Activated CD4-positive, alpha-beta T cell treated with anti-CD3 and anti-CD28 coated beads for 36 hours (primary cell): Measurements from ENCODE around the gene RNF44. TPM values are rescaled to one million over a fixed set of nuclear protein-coding genes. Genes with fewer than 3 reads are reported as not detected.
A peak's percentile ranks its signal among the peaks of the same experiment; 100 is the strongest.

Source experiments
- ATAC-seq: fragments of 200-7000 bp; cut with Tn5 transposase; one replicate; pipeline ENCODE4 v1.10.0; 2021; ENCODE audit warnings: mild to moderate bottlenecking, moderate library complexity
- CTCF ChIA-PET: fragments of 350-600 bp; sonication (Branson Sonifier 250); formaldehyde crosslinking; loops from one replicate; lab custom pipeline; 2021; ENCODE audit warnings: antibody characterized with exemption; lab: Charles Lee
- POLR2A ChIA-PET: fragments of 350-600 bp; sonication (Branson Sonifier 250); formaldehyde crosslinking; loops from one replicate; lab custom pipeline; 2021; ENCODE audit warnings: antibody characterized with exemption, inconsistent platforms; lab: Charles Lee
- DNase-seq: peaks from one replicate; pipeline ENCODE4 v3.0.0-alpha.2; 2020
- H3K27ac Mint-ChIP-seq: one replicate; pipeline ENCODE4 v1.8.0; 2021; ENCODE audit warnings: mixed read lengths
- H3K27me3 Mint-ChIP-seq: one replicate; pipeline ENCODE4 v1.8.0; 2021; ENCODE audit warnings: mixed read lengths
- H3K36me3 Mint-ChIP-seq: one replicate; pipeline ENCODE4 v1.8.0; 2021; ENCODE audit warnings: low read depth, mixed read lengths
- H3K4me1 Mint-ChIP-seq: one replicate; pipeline ENCODE4 v1.8.0; 2021; ENCODE audit warnings: mixed read lengths
- H3K4me3 Mint-ChIP-seq: one replicate; pipeline ENCODE4 v1.8.0; 2021; ENCODE audit warnings: mild to moderate bottlenecking, moderate library complexity, mixed read lengths
- H3K9me3 Mint-ChIP-seq: one replicate; pipeline ENCODE4 v1.8.0; 2021; ENCODE audit warnings: low read depth, mixed read lengths
- intact Hi-C, 2 experiments: fragments of 100-400 bp; cut with DNase I in 1 of 2; cut with micrococcal nuclease in 1 of 2; formaldehyde crosslinking; loops; one replicate each; pipeline versions ENCODE4 v1.14.2 to v1.15.1; 2022 to 2024; cut with DNase I, micrococcal nuclease
- total RNA-seq, 2 experiments: library from RNA; stranded (reverse); gene quantifications; one replicate each; pipeline ENCODE4 v1.2.3, GENCODE V29; 2021

The RNF44 gene
- total RNA-seq, 2 experiments from 2014 or later, result 61.6 to 62.9 TPM

- Mint-ChIP-seq H3K36me3 (peaks cover 30% of the 10 kb centered on the region), H3K4me1 (peaks cover 44% of the 10 kb centered on the region), H3K4me3 (peak overlapping the region; percentile 40), H3K27me3 (no peaks in the 10 kb centered on the region), H3K27ac (peak overlapping the region; percentile 65), H3K9me3 (no peaks in the 10 kb centered on the region)
- DNase-seq (no peak), ATAC-seq (no peak)
- CTCF ChIA-PET, result interaction anchor here (0.6 to 1.4 kb wide), 4 partner anchors 36 to 181 kb away, joined by 3 to 5 read pairs (median 4); no protein-coding TSS in a partner anchor
- intact Hi-C loops, result no loop called here
- POLR2A ChIA-PET, result no interaction called here
Observed at GRCh38 chr5:176530393-176530982, 6.7 kb downstream of the RNF44 start.

- Mint-ChIP-seq H3K27ac (peak overlapping the region; percentile 77), H3K9me3 (no peaks in the 10 kb centered on the region), H3K4me1 (peaks cover 38% of the 10 kb centered on the region), H3K4me3 (no peak overlapping the region), H3K36me3 (peaks cover 27% of the 10 kb centered on the region), H3K27me3 (no peaks in the 10 kb centered on the region)
- peak; percentile 55 for DNase-seq
- intact Hi-C loops, result no loop called here
- CTCF ChIA-PET, result interaction anchor here (0.6 to 0.7 kb wide), 2 partner anchors 36 to 182 kb away, joined by 4 read pairs; no protein-coding TSS in a partner anchor
- ATAC-seq, result peak; percentile 18
- POLR2A ChIA-PET, result no interaction called here
Observed at GRCh38 chr5:176529741-176530141, 7.5 kb downstream of the RNF44 start.

GRCh38 chr5:176529116-176529740, 8.0 kb downstream of the RNF44 start:
- DNase-seq, result no peak
- ChIA-PET POLR2A (no interaction called here), CTCF (no interaction called here)
- no peaks in the 10 kb centered on the region for H3K27me3 Mint-ChIP-seq
- peak overlapping the region; percentile 77 for H3K27ac Mint-ChIP-seq
- peaks cover 34% of the 10 kb centered on the region for H3K4me1 Mint-ChIP-seq
- no peaks in the 10 kb centered on the region for H3K9me3 Mint-ChIP-seq
- no peak for ATAC-seq
- H3K36me3 Mint-ChIP-seq, result peaks cover 27% of the 10 kb centered on the region
- intact Hi-C loops, result no loop called here
- H3K4me3 Mint-ChIP-seq, result no peak overlapping the region

GRCh38 chr5:176528761-176529115, 8.5 kb downstream of the RNF44 start:
- intact Hi-C loops, result no loop called here
- ATAC-seq (no peak), DNase-seq (no peak)
- ChIA-PET CTCF (no interaction called here), POLR2A (no interaction called here)
- no peak overlapping the region for H3K27ac Mint-ChIP-seq
- H3K9me3 Mint-ChIP-seq, result no peaks in the 10 kb centered on the region
- H3K36me3 Mint-ChIP-seq, result peaks cover 25% of the 10 kb centered on the region
- no peaks in the 10 kb centered on the region for H3K27me3 Mint-ChIP-seq
- H3K4me1 Mint-ChIP-seq, result peaks cover 29% of the 10 kb centered on the region
- no peak overlapping the region for H3K4me3 Mint-ChIP-seq

GRCh38 chr5:176528301-176528700, 8.9 kb downstream of the RNF44 start:
- Mint-ChIP-seq H3K27ac (peak overlapping the region; percentile 19), H3K27me3 (no peaks in the 10 kb centered on the region), H3K36me3 (peaks cover 22% of the 10 kb centered on the region), H3K4me3 (no peak overlapping the region), H3K9me3 (no peaks in the 10 kb centered on the region), H3K4me1 (peaks cover 29% of the 10 kb centered on the region)
- intact Hi-C loops, result no loop called here
- ATAC-seq (no peak), DNase-seq (no peak)
- ChIA-PET POLR2A (no interaction called here), CTCF (no interaction called here)

GRCh38 chr5:176527246-176528222, 9.7 kb downstream of the RNF44 start:
- Mint-ChIP-seq H3K4me1 (peaks cover 28% of the 10 kb centered on the region), H3K36me3 (peaks cover 17% of the 10 kb centered on the region), H3K9me3 (no peaks in the 10 kb centered on the region), H3K27ac (no peak overlapping the region), H3K4me3 (no peak overlapping the region), H3K27me3 (no peaks in the 10 kb centered on the region)
- no peak for DNase-seq
- ChIA-PET CTCF (interaction anchor here (0.5 kb wide), 1 partner anchor 80 kb away, joined by 3 read pairs; no protein-coding TSS in a partner anchor), POLR2A (interaction anchor here (0.9 kb wide), 1 partner anchor 19 kb away, joined by 4 read pairs; no protein-coding TSS in a partner anchor)
- ATAC-seq, result no peak
- intact Hi-C loops, result no loop called here

GRCh38 chr5:176526462-176526861, 10.7 kb downstream of the RNF44 start:
- Mint-ChIP-seq H3K9me3 (no peaks in the 10 kb centered on the region), H3K36me3 (peaks cover 14% of the 10 kb centered on the region), H3K4me3 (no peak overlapping the region), H3K27me3 (no peaks in the 10 kb centered on the region), H3K4me1 (peaks cover 22% of the 10 kb centered on the region), H3K27ac (no peak overlapping the region)
- ChIA-PET POLR2A (no interaction called here), CTCF (interaction anchor here (0.5 kb wide), 1 partner anchor 79 kb away, joined by 3 read pairs; no protein-coding TSS in a partner anchor)
- DNase-seq, result no peak
- no peak for ATAC-seq
- intact Hi-C loops, result no loop called here

GRCh38 chr5:176525677-176526076, 11.5 kb downstream of the RNF44 start:
- intact Hi-C loops, result no loop called here
- H3K9me3 Mint-ChIP-seq, result no peaks in the 10 kb centered on the region
- H3K27me3 Mint-ChIP-seq, result no peaks in the 10 kb centered on the region
- no peak overlapping the region for H3K27ac Mint-ChIP-seq
- CTCF ChIA-PET, result interaction anchor here (0.6 kb wide), 1 partner anchor 96 kb away, joined by 3 read pairs; no protein-coding TSS in a partner anchor
- ATAC-seq (no peak), DNase-seq (no peak)
- no peak overlapping the region for H3K4me3 Mint-ChIP-seq
- POLR2A ChIA-PET, result no interaction called here
- H3K4me1 Mint-ChIP-seq, result peaks cover 15% of the 10 kb centered on the region
- H3K36me3 Mint-ChIP-seq, result peaks cover 9% of the 10 kb centered on the region

GRCh38 chr5:176524987-176525386, 12.2 kb downstream of the RNF44 start:
- H3K9me3 Mint-ChIP-seq, result no peaks in the 10 kb centered on the region
- ChIA-PET CTCF (no interaction called here), POLR2A (no interaction called here)
- H3K4me1 Mint-ChIP-seq, result peaks cover 15% of the 10 kb centered on the region
- ATAC-seq (no peak), DNase-seq (no peak)
- H3K27me3 Mint-ChIP-seq, result no peaks in the 10 kb centered on the region
- no peak overlapping the region for H3K27ac Mint-ChIP-seq
- peaks cover 7% of the 10 kb centered on the region for H3K36me3 Mint-ChIP-seq
- intact Hi-C loops, result no loop called here
- no peak overlapping the region for H3K4me3 Mint-ChIP-seq

GRCh38 chr5:176524138-176524537, 13.1 kb downstream of the RNF44 start:
- H3K27me3 Mint-ChIP-seq, result no peaks in the 10 kb centered on the region
- H3K27ac Mint-ChIP-seq, result no peak overlapping the region
- POLR2A ChIA-PET, result no interaction called here
- no peak for DNase-seq
- peaks cover 1% of the 10 kb centered on the region for H3K36me3 Mint-ChIP-seq
- ATAC-seq, result no peak
- H3K9me3 Mint-ChIP-seq, result no peaks in the 10 kb centered on the region
- intact Hi-C loops, result no loop called here
- CTCF ChIA-PET, result interaction anchor here (0.6 kb wide), 1 partner anchor 73 kb away, joined by 3 read pairs; no protein-coding TSS in a partner anchor
- H3K4me3 Mint-ChIP-seq, result no peak overlapping the region
- H3K4me1 Mint-ChIP-seq, result peaks cover 10% of the 10 kb centered on the region

GRCh38 chr5:176521699-176522263, 15.4 kb downstream of the RNF44 start:
- Mint-ChIP-seq H3K27me3 (no peaks in the 10 kb centered on the region), H3K27ac (no peak overlapping the region), H3K9me3 (no peaks in the 10 kb centered on the region), H3K36me3 (no peaks in the 10 kb centered on the region), H3K4me3 (no peak overlapping the region), H3K4me1 (peaks cover 14% of the 10 kb centered on the region)
- no peak for DNase-seq
- CTCF ChIA-PET, result interaction anchor here (0.9 kb wide), 1 partner anchor 19 kb away, joined by 3 read pairs; no protein-coding TSS in a partner anchor
- ATAC-seq, result no peak
- POLR2A ChIA-PET, result interaction anchor here (0.8 kb wide), 1 partner anchor 1683 kb away, joined by 4 read pairs; no protein-coding TSS in a partner anchor
- intact Hi-C loops, result no loop called here
